IPS DF 6.9 (cell line): Measurements from ENCODE around the gene GLB1L.
A peak's percentile ranks its signal among the peaks of the same experiment; 100 is the strongest.
"Not testable (repeated sequence)": the region's sequence is repeated elsewhere in the genome, so short reads cannot be mapped to it uniquely, and the experiment has no call there.

Experiments used
- DNase-seq: peaks from one replicate; pipeline ENCODE4 v3.0.0-alpha.2; 2013; ENCODE audit warnings: low read depth, low spot score
- H3K27ac ChIP-seq: one replicate; pipeline ENCODE4 v1.5.1; 2013; ENCODE audit warnings: low read length, control low read depth
- H3K27me3 ChIP-seq: 2 replicates; pipeline ENCODE4 v1.6.1; 2013; ENCODE audit warnings: mild to moderate bottlenecking, low read length; ENCODE audit not compliant: control insufficient read depth, insufficient read depth
- H3K36me3 ChIP-seq: 2 replicates; pipeline ENCODE4 v1.6.1; 2013; ENCODE audit warnings: low read length; ENCODE audit not compliant: control insufficient read depth, insufficient read depth
- H3K4me1 ChIP-seq: 2 replicates; pipeline ENCODE4 v1.6.1; 2013; ENCODE audit warnings: low read length; ENCODE audit not compliant: control insufficient read depth, insufficient read depth
- H3K4me3 ChIP-seq: 2 replicates; pipeline ENCODE4 v1.5.1; 2013; ENCODE audit warnings: mild to moderate bottlenecking, low read length
- H3K9me3 ChIP-seq: 2 replicates; pipeline ENCODE4 v1.6.1; 2013; ENCODE audit warnings: low read length, inconsistent platforms; ENCODE audit not compliant: control insufficient read depth, insufficient read depth
- WGBS: extraction: QIAGEN DNeasy Blood & Tissue Kit; methylation state at CpG from one replicate; pipeline ENCODE4 v1.1.7; 2013; ENCODE audit warnings: mixed read lengths, missing lambda C conversion rate; ENCODE audit not compliant: insufficient read length, insufficient coverage; 5-methylcytosine and 5-hydroxymethylcytosine counted together

The GLB1L gene

GRCh38 chr2:219206328-219207133 is 38.7 kb downstream of the GLB1L start, which contains the start of gene ZFAND2B:
Gene ZFAND2B, plus strand, starts transcription at chr2:219206782. Its CDS starts 206 bp downstream, at chr2:219206988.
- WGBS, result no CpG with 5 or more reads among the region's 76 CpGs
- Histone ChIP-seq H3K27me3 (no peaks in the 10 kb centered on the region), H3K36me3 (peaks cover 7% of the 10 kb centered on the region), H3K27ac (no peak within 1 kb of the TSS), H3K4me1 (0 out of 2 replicates have a peak, but pooled peaks cover 1% of the 10 kb centered on the region), H3K4me3 (peak within 1 kb of the TSS; percentile 73; the same call in 1 of the 2 replicates), H3K9me3 (no peaks in the 10 kb centered on the region)
- DNase-seq, result no peak

GRCh38 chr2:219205981-219206327 is 39.3 kb downstream of the GLB1L start:
- H3K27ac ChIP-seq, result no peak overlapping the region
- no CpG with 5 or more reads among the region's 7 CpGs for WGBS
- peak overlapping the region; percentile 73; the same call in 1 of the 2 replicates for H3K4me3 ChIP-seq
- H3K9me3 ChIP-seq, result no peaks in the 10 kb centered on the region
- 0 out of 2 replicates have a peak, but pooled peaks cover 1% of the 10 kb centered on the region for H3K4me1 ChIP-seq
- H3K36me3 ChIP-seq, result peaks cover 4% of the 10 kb centered on the region
- DNase-seq, result no peak
- H3K27me3 ChIP-seq, result no peaks in the 10 kb centered on the region

- no peak for DNase-seq
- WGBS, result no CpG with 5 or more reads among the region's 5 CpGs
- Histone ChIP-seq H3K36me3 (no peaks in the 10 kb centered on the region; the same call in 1 of the 2 replicates), H3K4me1 (0 out of 2 replicates have a peak, but pooled peaks cover 1% of the 10 kb centered on the region), H3K4me3 (no peak overlapping the region), H3K9me3 (no peaks in the 10 kb centered on the region), H3K27me3 (no peaks in the 10 kb centered on the region), H3K27ac (no peak overlapping the region)
These were observed 40.1 kb downstream of the GLB1L start for GRCh38 chr2:219205165-219205538.

DNA sequence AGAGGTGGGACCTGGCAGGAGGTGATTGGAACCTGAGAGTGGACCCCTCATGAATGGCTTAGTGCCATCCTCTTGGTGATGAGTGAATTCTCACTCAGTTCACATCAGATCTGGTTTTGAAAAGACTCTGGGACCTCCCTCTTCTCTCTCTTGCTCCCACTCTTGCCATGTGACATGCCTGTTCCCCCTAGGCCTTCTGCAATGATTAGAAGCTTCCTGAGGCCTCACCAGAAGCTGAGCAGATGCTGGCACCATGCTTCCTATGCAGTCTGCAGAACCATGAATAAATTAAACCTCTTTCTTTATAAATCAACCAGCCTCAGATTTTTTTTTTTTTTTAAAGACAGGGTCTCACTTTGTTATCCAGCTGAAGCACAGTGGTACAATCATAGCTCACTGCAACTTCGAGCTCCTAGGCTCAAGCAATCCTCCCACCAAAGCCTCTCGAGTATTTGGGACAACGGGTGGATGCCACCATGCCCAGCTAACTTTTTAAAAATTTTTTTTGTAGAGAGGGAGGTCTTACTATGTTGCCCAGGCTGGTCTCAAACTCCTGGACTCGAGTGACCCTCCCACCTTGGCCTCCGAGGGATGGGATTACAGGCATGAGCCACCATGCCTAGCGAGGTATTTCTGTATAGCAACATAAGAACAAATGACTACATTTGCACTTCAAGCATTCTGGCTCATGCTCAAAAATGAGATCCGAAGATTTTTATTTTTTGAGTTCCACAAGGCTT is 40.6 kb downstream of the GLB1L start:
- no CpG with 5 or more reads among the region's 7 CpGs for WGBS
- Histone ChIP-seq H3K4me1 (0 out of 2 replicates have a peak, but pooled peaks cover 1% of the 10 kb centered on the region), H3K27ac (no peak overlapping the region), H3K4me3 (no peak overlapping the region), H3K9me3 (no peaks in the 10 kb centered on the region), H3K36me3 (no peaks in the 10 kb centered on the region), H3K27me3 (no peaks in the 10 kb centered on the region)
- DNase-seq, result no peak

GRCh38 chr2:219201331-219201730 is 43.9 kb downstream of the GLB1L start:
- H3K4me1 ChIP-seq, H3K27me3 ChIP-seq, H3K4me3 ChIP-seq, DNase-seq, H3K27ac ChIP-seq, H3K9me3 ChIP-seq, H3K36me3 ChIP-seq: not testable (repeated sequence)
- WGBS, result no CpG with 5 or more reads among the region's 21 CpGs

- H3K9me3 ChIP-seq, H3K27ac ChIP-seq, H3K4me3 ChIP-seq, H3K27me3 ChIP-seq, H3K4me1 ChIP-seq, DNase-seq, H3K36me3 ChIP-seq: not testable (repeated sequence)
- no CpG with 5 or more reads among the region's 26 CpGs for WGBS
These were observed 44.5 kb downstream of the GLB1L start for GRCh38 chr2:219200502-219201326.

DNA sequence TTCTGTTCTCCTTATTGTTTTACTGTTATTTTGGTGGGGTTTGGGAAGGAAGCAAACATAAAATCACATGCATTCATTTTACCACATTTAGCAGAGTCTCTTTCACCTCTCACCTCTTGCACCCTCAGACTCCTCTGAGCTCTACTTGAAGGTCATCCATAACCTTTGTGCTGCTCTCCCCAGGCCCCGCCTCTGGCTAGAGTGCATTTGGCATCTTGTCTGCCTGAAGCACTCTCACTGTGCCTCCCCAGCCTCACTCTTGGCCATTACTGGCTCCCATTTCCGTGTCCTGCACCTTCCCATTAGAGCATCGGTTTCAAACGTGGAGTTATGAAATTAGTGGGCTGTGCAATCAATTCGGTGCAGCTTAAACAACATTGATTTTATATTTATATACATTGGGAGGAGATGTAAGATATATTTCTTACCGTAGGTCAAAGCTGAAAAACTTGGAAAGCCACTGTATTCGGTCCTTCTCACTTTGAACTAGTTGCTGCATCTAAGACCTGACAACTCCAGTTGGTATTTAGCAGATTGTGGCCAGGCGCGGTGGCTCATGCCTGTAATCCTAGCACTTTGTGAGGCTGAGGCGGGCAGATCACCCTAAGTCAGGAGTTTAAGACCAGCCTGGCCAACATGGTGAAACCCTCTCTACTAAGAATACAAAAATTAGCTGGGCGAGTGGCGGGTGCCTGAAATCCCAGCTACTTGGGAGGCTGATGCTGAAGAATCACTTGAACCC is 45.6 kb downstream of the GLB1L start:
- no peaks in the 10 kb centered on the region for H3K4me1 ChIP-seq
- H3K4me3 ChIP-seq, result no peak overlapping the region
- no CpG with 5 or more reads among the region's 12 CpGs for WGBS
- no peaks in the 10 kb centered on the region for H3K36me3 ChIP-seq
- no peak overlapping the region for H3K27ac ChIP-seq
- no peaks in the 10 kb centered on the region for H3K27me3 ChIP-seq
- no peak for DNase-seq
- H3K9me3 ChIP-seq, result no peaks in the 10 kb centered on the region

GRCh38 chr2:219198974-219199373 is 46.3 kb downstream of the GLB1L start:
- no peaks in the 10 kb centered on the region for H3K36me3 ChIP-seq
- H3K27me3 ChIP-seq, result no peaks in the 10 kb centered on the region
- no peaks in the 10 kb centered on the region for H3K4me1 ChIP-seq
- H3K4me3 ChIP-seq, result no peak overlapping the region
- WGBS, result no CpG with 5 or more reads among the region's 5 CpGs
- no peak overlapping the region for H3K27ac ChIP-seq
- H3K9me3 ChIP-seq, result no peaks in the 10 kb centered on the region
- no peak for DNase-seq

GRCh38 chr2:219197388-219197787 is 47.9 kb downstream of the GLB1L start:
- no peaks in the 10 kb centered on the region for H3K36me3 ChIP-seq
- H3K27ac ChIP-seq, result no peak overlapping the region
- DNase-seq, result no peak
- no CpG with 5 or more reads among the region's 1 CpG for WGBS
- H3K4me3 ChIP-seq, result no peak overlapping the region
- H3K9me3 ChIP-seq, result no peaks in the 10 kb centered on the region
- H3K4me1 ChIP-seq, result no peaks in the 10 kb centered on the region
- H3K27me3 ChIP-seq, result no peaks in the 10 kb centered on the region
